ENCODE results near the gene LUC7L3. TPM values are rescaled to one million over a fixed set of nuclear protein-coding genes. Genes with fewer than 3 reads are reported as not detected.

The LUC7L3 gene
- total and polyA plus RNA-seq, 2 experiments from 2014 or later: 69.3 to 501 TPM

DNA sequence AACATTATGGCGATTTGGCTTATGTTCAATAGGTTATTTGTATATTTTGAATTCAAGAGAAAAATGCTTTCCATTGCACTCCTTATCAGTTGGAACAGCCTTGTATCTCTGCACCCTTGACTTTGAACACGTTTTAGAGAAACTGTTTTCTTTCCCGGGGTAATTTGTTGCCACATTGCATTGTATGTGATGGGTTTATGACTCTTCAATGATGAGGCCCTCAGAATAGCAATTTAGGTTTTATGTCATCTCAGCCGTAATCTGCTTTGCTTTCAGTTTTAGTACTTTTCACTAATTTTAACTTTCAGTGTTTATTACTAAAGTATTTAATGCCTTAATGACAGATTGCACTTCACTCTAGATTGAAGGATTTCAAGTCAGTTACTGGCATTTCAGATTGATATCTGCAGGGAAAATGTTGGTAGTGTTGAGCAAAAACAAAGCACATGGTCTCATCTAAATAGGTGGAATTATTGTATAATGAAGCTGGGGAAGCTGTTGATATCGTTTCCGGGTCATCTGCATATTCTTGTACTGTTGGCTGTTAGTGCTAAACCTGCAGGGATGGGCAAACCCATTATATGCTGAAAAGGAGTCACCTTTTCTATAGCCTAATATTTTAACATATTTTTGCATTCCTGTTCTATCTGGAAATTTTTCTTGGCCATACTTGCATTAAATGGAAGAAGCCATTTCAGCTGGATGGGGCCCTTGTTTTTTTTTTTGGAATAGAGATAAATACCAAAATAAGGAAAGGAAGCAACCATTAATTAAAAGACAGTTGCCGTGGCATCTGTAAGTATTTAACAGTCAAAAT lies 2.0 kb downstream of the LUC7L3 start (continued):
- TF ChIP-seq, protein P1, sequence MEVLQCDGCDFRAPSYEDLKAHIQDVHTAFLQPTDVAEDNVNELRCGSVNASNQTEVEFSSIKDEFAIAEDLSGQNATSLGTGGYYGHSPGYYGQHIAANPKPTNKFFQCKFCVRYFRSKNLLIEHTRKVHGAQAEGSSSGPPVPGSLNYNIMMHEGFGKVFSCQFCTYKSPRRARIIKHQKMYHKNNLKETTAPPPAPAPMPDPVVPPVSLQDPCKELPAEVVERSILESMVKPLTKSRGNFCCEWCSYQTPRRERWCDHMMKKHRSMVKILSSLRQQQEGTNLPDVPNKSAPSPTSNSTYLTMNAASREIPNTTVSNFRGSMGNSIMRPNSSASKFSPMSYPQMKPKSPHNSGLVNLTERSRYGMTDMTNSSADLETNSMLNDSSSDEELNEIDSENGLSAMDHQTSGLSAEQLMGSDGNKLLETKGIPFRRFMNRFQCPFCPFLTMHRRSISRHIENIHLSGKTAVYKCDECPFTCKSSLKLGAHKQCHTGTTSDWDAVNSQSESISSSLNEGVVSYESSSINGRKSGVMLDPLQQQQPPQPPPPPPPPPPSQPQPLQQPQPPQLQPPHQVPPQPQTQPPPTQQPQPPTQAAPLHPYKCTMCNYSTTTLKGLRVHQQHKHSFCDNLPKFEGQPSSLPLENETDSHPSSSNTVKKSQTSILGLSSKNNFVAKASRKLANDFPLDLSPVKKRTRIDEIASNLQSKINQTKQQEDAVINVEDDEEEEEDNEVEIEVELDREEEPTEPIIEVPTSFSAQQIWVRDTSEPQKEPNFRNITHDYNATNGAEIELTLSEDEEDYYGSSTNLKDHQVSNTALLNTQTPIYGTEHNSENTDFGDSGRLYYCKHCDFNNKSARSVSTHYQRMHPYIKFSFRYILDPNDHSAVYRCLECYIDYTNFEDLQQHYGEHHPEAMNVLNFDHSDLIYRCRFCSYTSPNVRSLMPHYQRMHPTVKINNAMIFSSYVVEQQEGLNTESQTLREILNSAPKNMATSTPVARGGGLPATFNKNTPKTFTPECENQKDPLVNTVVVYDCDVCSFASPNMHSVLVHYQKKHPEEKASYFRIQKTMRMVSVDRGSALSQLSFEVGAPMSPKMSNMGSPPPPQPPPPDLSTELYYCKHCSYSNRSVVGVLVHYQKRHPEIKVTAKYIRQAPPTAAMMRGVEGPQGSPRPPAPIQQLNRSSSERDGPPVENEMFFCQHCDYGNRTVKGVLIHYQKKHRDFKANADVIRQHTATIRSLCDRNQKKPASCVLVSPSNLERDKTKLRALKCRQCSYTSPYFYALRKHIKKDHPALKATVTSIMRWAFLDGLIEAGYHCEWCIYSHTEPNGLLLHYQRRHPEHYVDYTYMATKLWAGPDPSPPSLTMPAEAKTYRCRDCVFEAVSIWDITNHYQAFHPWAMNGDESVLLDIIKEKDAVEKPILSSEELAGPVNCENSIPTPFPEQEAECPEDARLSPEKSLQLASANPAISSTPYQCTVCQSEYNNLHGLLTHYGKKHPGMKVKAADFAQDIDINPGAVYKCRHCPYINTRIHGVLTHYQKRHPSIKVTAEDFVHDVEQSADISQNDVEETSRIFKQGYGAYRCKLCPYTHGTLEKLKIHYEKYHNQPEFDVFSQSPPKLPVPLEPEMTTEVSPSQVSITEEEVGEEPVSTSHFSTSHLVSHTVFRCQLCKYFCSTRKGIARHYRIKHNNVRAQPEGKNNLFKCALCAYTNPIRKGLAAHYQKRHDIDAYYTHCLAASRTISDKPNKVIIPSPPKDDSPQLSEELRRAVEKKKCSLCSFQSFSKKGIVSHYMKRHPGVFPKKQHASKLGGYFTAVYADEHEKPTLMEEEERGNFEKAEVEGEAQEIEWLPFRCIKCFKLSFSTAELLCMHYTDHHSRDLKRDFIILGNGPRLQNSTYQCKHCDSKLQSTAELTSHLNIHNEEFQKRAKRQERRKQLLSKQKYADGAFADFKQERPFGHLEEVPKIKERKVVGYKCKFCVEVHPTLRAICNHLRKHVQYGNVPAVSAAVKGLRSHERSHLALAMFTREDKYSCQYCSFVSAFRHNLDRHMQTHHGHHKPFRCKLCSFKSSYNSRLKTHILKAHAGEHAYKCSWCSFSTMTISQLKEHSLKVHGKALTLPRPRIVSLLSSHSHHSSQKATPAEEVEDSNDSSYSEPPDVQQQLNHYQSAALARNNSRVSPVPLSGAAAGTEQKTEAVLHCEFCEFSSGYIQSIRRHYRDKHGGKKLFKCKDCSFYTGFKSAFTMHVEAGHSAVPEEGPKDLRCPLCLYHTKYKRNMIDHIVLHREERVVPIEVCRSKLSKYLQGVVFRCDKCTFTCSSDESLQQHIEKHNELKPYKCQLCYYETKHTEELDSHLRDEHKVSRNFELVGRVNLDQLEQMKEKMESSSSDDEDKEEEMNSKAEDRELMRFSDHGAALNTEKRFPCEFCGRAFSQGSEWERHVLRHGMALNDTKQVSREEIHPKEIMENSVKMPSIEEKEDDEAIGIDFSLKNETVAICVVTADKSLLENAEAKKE (CRISPR knock-in tag; IDR thresholded peaks at IDR 0.05): no peak
- TF ChIP-seq, protein P2, sequence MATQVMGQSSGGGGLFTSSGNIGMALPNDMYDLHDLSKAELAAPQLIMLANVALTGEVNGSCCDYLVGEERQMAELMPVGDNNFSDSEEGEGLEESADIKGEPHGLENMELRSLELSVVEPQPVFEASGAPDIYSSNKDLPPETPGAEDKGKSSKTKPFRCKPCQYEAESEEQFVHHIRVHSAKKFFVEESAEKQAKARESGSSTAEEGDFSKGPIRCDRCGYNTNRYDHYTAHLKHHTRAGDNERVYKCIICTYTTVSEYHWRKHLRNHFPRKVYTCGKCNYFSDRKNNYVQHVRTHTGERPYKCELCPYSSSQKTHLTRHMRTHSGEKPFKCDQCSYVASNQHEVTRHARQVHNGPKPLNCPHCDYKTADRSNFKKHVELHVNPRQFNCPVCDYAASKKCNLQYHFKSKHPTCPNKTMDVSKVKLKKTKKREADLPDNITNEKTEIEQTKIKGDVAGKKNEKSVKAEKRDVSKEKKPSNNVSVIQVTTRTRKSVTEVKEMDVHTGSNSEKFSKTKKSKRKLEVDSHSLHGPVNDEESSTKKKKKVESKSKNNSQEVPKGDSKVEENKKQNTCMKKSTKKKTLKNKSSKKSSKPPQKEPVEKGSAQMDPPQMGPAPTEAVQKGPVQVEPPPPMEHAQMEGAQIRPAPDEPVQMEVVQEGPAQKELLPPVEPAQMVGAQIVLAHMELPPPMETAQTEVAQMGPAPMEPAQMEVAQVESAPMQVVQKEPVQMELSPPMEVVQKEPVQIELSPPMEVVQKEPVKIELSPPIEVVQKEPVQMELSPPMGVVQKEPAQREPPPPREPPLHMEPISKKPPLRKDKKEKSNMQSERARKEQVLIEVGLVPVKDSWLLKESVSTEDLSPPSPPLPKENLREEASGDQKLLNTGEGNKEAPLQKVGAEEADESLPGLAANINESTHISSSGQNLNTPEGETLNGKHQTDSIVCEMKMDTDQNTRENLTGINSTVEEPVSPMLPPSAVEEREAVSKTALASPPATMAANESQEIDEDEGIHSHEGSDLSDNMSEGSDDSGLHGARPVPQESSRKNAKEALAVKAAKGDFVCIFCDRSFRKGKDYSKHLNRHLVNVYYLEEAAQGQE (IDR thresholded peaks at IDR 0.05; ENCODE audit: unreplicated experiment): no peak

DNA sequence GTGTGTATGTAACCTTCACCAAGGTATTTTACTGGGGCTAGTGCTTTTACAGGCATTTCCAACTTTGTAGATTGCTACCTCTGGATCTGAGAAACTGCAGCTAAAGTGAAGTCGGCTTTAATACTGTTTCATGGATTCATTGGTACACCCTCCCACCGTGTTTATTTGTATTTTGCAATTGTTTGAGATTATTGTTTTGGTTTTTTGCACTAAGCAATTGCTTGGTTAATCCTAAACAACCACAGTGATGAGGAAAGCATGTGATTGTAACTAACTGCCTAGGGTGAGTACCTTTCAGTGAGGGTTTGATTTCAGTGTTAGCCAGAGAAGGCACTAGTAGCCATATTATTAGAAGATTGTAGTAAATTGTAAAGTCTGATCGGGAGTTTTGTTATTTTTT lies 3.3 kb downstream of the LUC7L3 start:
- Histone ChIP-seq H3K4me2 (peak overlapping the region; percentile 89), H3K36me3 (ENCODE audit: insufficient read depth) (no peaks in the 10 kb centered on the region), H3K79me2 (replicated peaks; ENCODE audit: insufficient read depth) (peaks cover 83% of the 10 kb centered on the region), H4K20me1 (replicated peaks; ENCODE audit: insufficient read depth) (peaks cover 61% of the 10 kb centered on the region), H2AFZ (no peak overlapping the region), H3K4me3 (peak overlapping the region; percentile 68), H3K9me2 (ENCODE audit: insufficient read depth) (no peaks in the 10 kb centered on the region), H3F3A (replicated peaks; ENCODE audit: low read depth) (0 out of 2 replicates have a peak, but pooled peaks cover 4% of the 10 kb centered on the region), H3K27ac (ENCODE audit: low read depth) (no peak overlapping the region), H3K4me1 (ENCODE audit: insufficient read depth) (peaks cover 21% of the 10 kb centered on the region), H3K27me3 (ENCODE audit: insufficient read depth) (no peaks in the 10 kb centered on the region)
- H3K9me3 Mint-ChIP-seq: peaks cover 3% of the 10 kb centered on the region; the same call in 1 of the 3 replicates
- no peak for ATAC-seq
- no peak for DNase-seq (ENCODE audit: low spot score)
- no peaks in the 10 kb centered on the region for H3K36me3 Mint-ChIP-seq (ENCODE audit: low read depth)
- H3K27me3 Mint-ChIP-seq (ENCODE audit: insufficient read depth, low read depth, poor library complexity): peaks cover 7% of the 10 kb centered on the region
- H3K27ac Mint-ChIP-seq: peak overlapping the region; percentile 11; the same call in 1 of the 2 replicates
- H3K4me3 Mint-ChIP-seq: peak overlapping the region; percentile 99
- H3K4me1 Mint-ChIP-seq: peaks cover 23% of the 10 kb centered on the region
- TF ChIP-seq STAT1 (IDR thresholded peaks at IDR 0.05; ENCODE audit: unreplicated experiment): no peak
- TF ChIP-seq, protein P2 (IDR thresholded peaks at IDR 0.05; ENCODE audit: unreplicated experiment): no peak
- no peak for TF ChIP-seq POLR2AphosphoS5 (IDR thresholded peaks at IDR 0.05; ENCODE audit: low read depth)
- TF ChIP-seq EZH2 (IDR thresholded peaks at IDR 0.05; ENCODE audit: low read depth, unreplicated experiment): no peak
- TF ChIP-seq NANOG (IDR thresholded peaks at IDR 0.05; ENCODE audit: borderline replicate concordance): no peak
- no peak for TF ChIP-seq ZNF331 (CRISPR knock-in tag; IDR thresholded peaks at IDR 0.05; ENCODE audit: low read depth)
- TF ChIP-seq, protein P3, sequence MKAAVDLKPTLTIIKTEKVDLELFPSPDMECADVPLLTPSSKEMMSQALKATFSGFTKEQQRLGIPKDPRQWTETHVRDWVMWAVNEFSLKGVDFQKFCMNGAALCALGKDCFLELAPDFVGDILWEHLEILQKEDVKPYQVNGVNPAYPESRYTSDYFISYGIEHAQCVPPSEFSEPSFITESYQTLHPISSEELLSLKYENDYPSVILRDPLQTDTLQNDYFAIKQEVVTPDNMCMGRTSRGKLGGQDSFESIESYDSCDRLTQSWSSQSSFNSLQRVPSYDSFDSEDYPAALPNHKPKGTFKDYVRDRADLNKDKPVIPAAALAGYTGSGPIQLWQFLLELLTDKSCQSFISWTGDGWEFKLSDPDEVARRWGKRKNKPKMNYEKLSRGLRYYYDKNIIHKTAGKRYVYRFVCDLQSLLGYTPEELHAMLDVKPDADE (IDR thresholded peaks at IDR 0.05): no peak

All from GM23338 (cell line).